ENCODE measurements around the gene PDPK1. TPM values are rescaled to one million over a fixed set of nuclear protein-coding genes. Genes with fewer than 3 reads are reported as not detected.
"Not testable (repeated sequence)": the region's sequence is repeated elsewhere in the genome, so short reads cannot be mapped to it uniquely, and the experiment has no call there.

Gene PDPK1
- total and polyA plus RNA-seq, 12 donors: 23.9 to 69.7 (median 41.0) TPM

DNA sequence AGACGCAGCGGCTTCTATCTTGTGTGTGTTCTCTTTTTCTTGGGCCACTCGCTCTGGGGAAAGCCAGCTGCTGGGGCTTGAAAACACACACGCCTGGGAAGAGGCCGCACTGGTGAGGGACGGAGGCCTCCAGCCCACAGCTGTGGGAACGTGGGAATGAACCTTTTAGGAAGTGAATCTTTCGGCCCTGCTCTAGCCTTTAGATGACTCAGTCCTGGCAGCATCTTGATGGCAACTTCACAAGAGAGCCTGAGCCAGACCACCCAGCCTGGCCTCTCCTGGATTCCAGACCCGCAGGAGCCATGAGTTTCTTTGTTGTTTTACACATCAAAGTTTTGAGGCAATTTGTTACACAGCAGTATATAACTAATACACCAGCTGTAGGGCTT, 2.2 kb upstream of the PDPK1 start:
- TF ChIP-seq, protein P1, sequence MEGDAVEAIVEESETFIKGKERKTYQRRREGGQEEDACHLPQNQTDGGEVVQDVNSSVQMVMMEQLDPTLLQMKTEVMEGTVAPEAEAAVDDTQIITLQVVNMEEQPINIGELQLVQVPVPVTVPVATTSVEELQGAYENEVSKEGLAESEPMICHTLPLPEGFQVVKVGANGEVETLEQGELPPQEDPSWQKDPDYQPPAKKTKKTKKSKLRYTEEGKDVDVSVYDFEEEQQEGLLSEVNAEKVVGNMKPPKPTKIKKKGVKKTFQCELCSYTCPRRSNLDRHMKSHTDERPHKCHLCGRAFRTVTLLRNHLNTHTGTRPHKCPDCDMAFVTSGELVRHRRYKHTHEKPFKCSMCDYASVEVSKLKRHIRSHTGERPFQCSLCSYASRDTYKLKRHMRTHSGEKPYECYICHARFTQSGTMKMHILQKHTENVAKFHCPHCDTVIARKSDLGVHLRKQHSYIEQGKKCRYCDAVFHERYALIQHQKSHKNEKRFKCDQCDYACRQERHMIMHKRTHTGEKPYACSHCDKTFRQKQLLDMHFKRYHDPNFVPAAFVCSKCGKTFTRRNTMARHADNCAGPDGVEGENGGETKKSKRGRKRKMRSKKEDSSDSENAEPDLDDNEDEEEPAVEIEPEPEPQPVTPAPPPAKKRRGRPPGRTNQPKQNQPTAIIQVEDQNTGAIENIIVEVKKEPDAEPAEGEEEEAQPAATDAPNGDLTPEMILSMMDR (IDR thresholded peaks at IDR 0.05): no peak
- no peak for TF ChIP-seq POLR2A (IDR thresholded peaks at IDR 0.05)
- WGBS, 4 donors: 55 to 74% (median 65%) methylated on average over 3 to 9 of the region's 9 CpGs
- H3K9me3 ChIP-seq (replicated peaks in 1 of 3): no peaks in the 10 kb centered on the region
- intact Hi-C loops (cut with DNase I): no loop called here
- H3K36me3 ChIP-seq (replicated peaks in 1 of 2): no peaks in the 10 kb centered on the region
- peaks cover 13 to 50% of the 10 kb centered on the region in 2 donors for H3K4me1 ChIP-seq (replicated peaks in 1 of 2)
- DNase-seq: peak in 5 of 7 donors; percentile 38 to 65 (median 52)
- no peak overlapping the region for H3K4me3 ChIP-seq
- H3K27ac ChIP-seq: peak overlapping the region in 3 of 5 donors; percentile 44 to 93 (median 90)
- no peaks in the 10 kb centered on the region for H3K27me3 ChIP-seq

GRCh38 chr16:2539192-2539844, 1.5 kb downstream of the PDPK1 start:
- H3K4me1 ChIP-seq (replicated peaks in 1 of 2): peaks cover 5 to 42% of the 10 kb centered on the region in 2 donors
- 76 to 85% (median 82%) methylated on average over 24 of the region's 24 CpGs for WGBS, 4 donors
- H3K36me3 ChIP-seq (replicated peaks in 1 of 2); H3K27me3 ChIP-seq; intact Hi-C loops (cut with DNase I); H3K9me3 ChIP-seq (replicated peaks in 1 of 3); DNase-seq: not testable (repeated sequence)
- H3K27ac ChIP-seq: peak overlapping the region in 1 of 5 donors; percentile 29
- H3K4me3 ChIP-seq: peak overlapping the region in 1 of 4 donors; percentile 97

DNA sequence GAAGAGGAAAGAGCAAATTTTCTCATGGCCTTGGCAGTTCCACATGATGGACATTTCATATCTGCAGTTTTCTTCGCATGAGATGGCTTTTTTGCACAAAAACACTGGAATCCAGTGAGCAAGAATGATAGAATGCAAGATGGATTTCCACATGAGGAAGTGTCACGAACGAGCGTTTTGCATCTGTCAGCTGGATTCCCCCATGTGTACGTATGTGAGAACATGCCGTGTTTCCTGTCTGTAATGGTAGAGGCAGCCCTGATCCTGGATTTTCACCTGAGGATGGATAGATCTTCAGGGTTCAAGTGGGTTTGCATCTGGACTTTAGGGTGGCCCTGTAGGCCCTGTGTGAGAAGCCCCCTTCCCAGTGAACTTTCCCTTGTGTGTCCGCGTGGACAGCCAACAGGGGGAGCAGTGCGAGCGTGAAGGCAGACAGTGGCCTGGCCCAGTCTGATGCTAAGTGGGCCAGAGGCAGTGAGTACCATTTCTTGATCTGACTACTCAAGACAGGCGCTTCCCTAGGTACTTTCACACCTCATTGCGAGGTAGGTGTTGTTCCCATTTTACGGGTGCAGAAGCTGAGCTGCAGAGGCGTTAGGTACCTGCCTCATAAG, 2.1 kb downstream of the PDPK1 start:
- intact Hi-C loops (cut with DNase I): not testable (repeated sequence)
- WGBS, 4 donors: 37 to 52% (median 45%) methylated on average over 6 to 14 of the region's 14 CpGs
- peak overlapping the region in 1 of 5 donors; percentile 29 for H3K27ac ChIP-seq

DNA sequence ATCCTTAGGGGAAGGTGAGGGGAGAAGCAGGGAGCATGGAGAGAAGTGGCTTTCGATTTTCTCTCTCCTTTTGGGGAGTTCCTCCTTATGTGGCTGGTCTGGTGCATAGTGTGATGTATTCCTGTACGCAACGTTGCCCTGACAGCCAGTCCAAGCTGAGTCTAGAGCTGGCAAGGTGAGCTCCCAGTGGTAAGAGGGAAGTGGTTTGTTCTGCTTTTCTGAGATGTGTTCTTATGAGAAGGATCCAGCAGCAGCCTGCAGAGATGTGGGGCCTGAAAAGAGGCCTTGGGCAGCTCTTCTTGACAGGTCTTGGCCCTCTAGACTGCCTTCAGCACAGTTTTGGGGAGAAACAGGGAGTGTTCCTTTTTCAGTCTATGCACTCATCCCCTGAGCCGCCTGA, 3.1 kb downstream of the PDPK1 start:
- H3K4me3 ChIP-seq; DNase-seq; H3K27me3 ChIP-seq; H3K27ac ChIP-seq; H3K36me3 ChIP-seq (replicated peaks in 1 of 2); intact Hi-C loops (cut with DNase I); H3K9me3 ChIP-seq (replicated peaks in 1 of 3): not testable (repeated sequence)
- WGBS, 4 donors: 60 to 80% (median 67%) methylated on average over 1 to 3 of the region's 4 CpGs
- peaks cover 5 to 42% of the 10 kb centered on the region in 2 donors for H3K4me1 ChIP-seq (replicated peaks in 1 of 2)

More for the DNA sequence above, 2.1 kb downstream of the PDPK1 start:
- H3K9me3 ChIP-seq (replicated peaks in 1 of 3); H3K27me3 ChIP-seq; H3K36me3 ChIP-seq (replicated peaks in 1 of 2); H3K4me3 ChIP-seq: not testable (repeated sequence)
- DNase-seq: peak in 5 of 7 donors; percentile 32 to 60 (median 46)
- peaks cover 5 to 42% of the 10 kb centered on the region in 2 donors for H3K4me1 ChIP-seq (replicated peaks in 1 of 2)
- TF ChIP-seq, protein P1 (IDR thresholded peaks at IDR 0.05): peak in 5 of 6 experiments; percentile 28 to 43 (median 32)

DNA sequence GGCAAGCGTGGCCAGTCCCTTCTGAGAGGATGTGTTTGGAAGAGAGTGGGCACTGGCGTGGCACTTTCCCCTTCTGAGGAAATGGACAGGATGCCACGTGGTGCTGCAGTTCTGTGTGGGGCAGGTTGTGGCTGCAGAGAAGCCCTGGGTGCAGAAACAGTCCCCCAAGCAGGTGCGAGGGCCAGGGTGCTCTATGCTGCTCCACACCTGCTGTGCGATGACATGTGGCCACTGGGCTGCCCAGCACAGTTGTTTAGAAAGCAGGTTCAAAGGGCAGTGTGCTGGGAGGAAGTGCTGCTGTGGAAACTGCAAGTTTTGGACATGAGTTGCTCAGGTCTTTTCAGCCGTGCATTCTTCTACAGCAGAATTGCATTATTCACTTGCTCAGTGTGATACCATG, 3.6 kb downstream of the PDPK1 start:
- H3K27ac ChIP-seq; DNase-seq; H3K4me3 ChIP-seq; H3K9me3 ChIP-seq (replicated peaks in 1 of 3); H3K36me3 ChIP-seq (replicated peaks in 1 of 2); H3K27me3 ChIP-seq; intact Hi-C loops (cut with DNase I): not testable (repeated sequence)
- 62 to 68% (median 65%) methylated on average over 3 to 6 of the region's 6 CpGs for WGBS, 4 donors
- H3K4me1 ChIP-seq (replicated peaks in 1 of 2): peaks cover 5 to 37% of the 10 kb centered on the region in 2 donors

DNA sequence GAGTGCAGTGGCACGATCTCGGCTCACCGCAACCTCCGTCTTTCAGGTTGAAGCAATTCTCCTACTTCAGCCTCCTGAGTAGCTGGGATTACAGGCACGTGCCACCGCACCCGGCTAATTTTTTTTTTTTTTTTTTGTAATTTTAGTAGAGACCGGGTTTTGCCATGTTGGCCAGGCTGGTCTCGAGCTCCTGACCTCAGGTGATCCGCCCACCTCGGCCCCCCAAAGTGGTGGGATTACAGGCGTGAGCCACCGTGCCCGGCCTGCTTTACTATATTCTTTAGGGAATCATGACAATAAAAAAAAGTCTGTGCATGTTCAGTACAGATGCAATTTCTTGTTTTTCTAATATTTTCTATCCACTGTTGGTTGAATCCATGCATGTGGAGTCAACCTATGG, 6.0 kb downstream of the PDPK1 start:
- DNase-seq; H3K36me3 ChIP-seq (replicated peaks in 1 of 2); H3K9me3 ChIP-seq (replicated peaks in 1 of 3); H3K4me3 ChIP-seq; H3K27ac ChIP-seq; intact Hi-C loops (cut with DNase I); H3K27me3 ChIP-seq: not testable (repeated sequence)
- 89 to 94% (median 92%) methylated on average over 14 of the region's 14 CpGs for WGBS, 4 donors
- peaks cover 3 to 27% of the 10 kb centered on the region in 2 donors for H3K4me1 ChIP-seq (replicated peaks in 1 of 2)

DNA sequence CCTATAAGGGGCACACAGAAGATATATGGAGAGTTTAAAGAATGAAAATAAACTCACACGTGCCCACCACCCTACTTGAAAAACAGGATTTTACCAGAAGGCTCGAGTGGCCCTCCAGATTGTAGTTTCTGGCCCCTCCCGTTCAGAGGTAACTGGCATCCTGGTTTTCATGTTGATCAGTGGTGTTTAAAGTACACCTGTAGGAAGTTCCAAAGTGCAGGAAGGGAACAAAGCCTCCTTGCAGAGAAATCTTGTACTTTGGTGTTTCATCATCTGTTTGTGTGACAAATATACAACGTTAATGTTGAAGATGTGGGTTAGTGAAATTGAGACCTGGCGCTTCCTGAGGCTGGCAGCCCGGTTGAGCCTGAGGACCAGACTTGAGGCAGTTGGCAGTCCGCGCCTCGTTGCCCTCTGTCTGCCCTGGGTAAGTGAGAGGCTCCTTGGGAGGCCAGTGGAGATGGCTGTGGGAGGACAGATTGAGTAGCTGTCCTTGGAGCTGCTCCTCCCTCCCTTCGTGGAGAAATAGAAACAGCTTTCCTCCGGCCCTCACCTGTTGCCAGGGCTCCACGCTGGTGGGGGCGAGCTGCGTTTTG, 12.6 kb downstream of the PDPK1 start:
- H3K36me3 ChIP-seq (replicated peaks in 1 of 2); DNase-seq; H3K9me3 ChIP-seq (replicated peaks in 1 of 3); H3K27me3 ChIP-seq; H3K27ac ChIP-seq; intact Hi-C loops (cut with DNase I); H3K4me3 ChIP-seq; H3K4me1 ChIP-seq (replicated peaks in 1 of 2): not testable (repeated sequence)
- WGBS, 4 donors: 40% methylated on average over 1 of the region's 14 CpGs; no CpG with 5 or more reads in 3 of the 4 donors

GRCh38 chr16:2551420-2551889, 13.6 kb downstream of the PDPK1 start:
- H3K9me3 ChIP-seq (replicated peaks in 1 of 3); H3K36me3 ChIP-seq (replicated peaks in 1 of 2); H3K4me3 ChIP-seq; H3K27me3 ChIP-seq; H3K27ac ChIP-seq; H3K4me1 ChIP-seq (replicated peaks in 1 of 2); intact Hi-C loops (cut with DNase I): not testable (repeated sequence)
- 67 to 80% (median 72%) methylated on average over 11 to 14 of the region's 17 CpGs for WGBS, 4 donors
- peak in 3 of 7 donors; percentile 4 to 30 (median 5) for DNase-seq
